Kidney epithelial cell (primary cell): ENCODE results near the gene NHSL2. TPM values are rescaled to one million over a fixed set of nuclear protein-coding genes. Genes with fewer than 3 reads are reported as not detected.

Source experiments
- DNase-seq: peaks from one replicate; pipeline ENCODE4 v3.0.0-alpha.2; 2010; ENCODE audit warnings: low read depth
- H3K27me3 ChIP-seq: 2 replicates; pipeline ENCODE4 v1.6.0; 2011; ENCODE audit warnings: low read length; ENCODE audit not compliant: control insufficient read depth, insufficient read depth
- H3K36me3 ChIP-seq: 2 replicates; pipeline ENCODE4 v1.5.1; 2011; ENCODE audit warnings: low read length; ENCODE audit not compliant: control insufficient read depth, insufficient read depth
- H3K4me3 ChIP-seq: 2 replicates; pipeline ENCODE4 v1.5.1; 2011; ENCODE audit warnings: low read depth, mild to moderate bottlenecking, control low read depth, low read length
- CTCF ChIP-seq: IDR thresholded peaks from 2 replicates; pipeline ENCODE4 v1.5.1; 2011; ENCODE audit warnings: mild to moderate bottlenecking, moderate library complexity, low read length, control low read depth, inconsistent platforms; ENCODE audit not compliant: insufficient read depth, poor library complexity, severe bottlenecking
- total RNA-seq: library from RNA; depleted of rRNA; stranded (reverse); fragments of >200 nt; gene quantifications from 2 replicates; pipeline ENCODE4 v1.2.3, GENCODE V29; 2015

Gene NHSL2
- total RNA-seq, 1 donor from 2014 or later, result 1.4 TPM

- Histone ChIP-seq H3K27me3 (no peaks in the 10 kb centered on the region), H3K4me3 (no peak overlapping the region), H3K36me3 (no peaks in the 10 kb centered on the region)
- TF ChIP-seq CTCF, result no peak
- no peak for DNase-seq
Measured at GRCh38 chrX:71928856-71929255, 18.2 kb downstream of the NHSL2 start.

- H3K36me3 ChIP-seq, result no peaks in the 10 kb centered on the region
- H3K4me3 ChIP-seq, result no peak overlapping the region
- no peak for TF ChIP-seq CTCF
- no peak for DNase-seq
- no peaks in the 10 kb centered on the region for H3K27me3 ChIP-seq
Measured at GRCh38 chrX:71930298-71930697, 19.7 kb downstream of the NHSL2 start.

- no peak for TF ChIP-seq CTCF
- H3K27me3 ChIP-seq, result peaks cover 2% of the 10 kb centered on the region
- no peak overlapping the region for H3K4me3 ChIP-seq
- DNase-seq, result no peak
- H3K36me3 ChIP-seq, result no peaks in the 10 kb centered on the region
Measured at GRCh38 chrX:71935476-71935875, 24.8 kb downstream of the NHSL2 start.

- no peak overlapping the region for H3K4me3 ChIP-seq
- peaks cover 2% of the 10 kb centered on the region for H3K27me3 ChIP-seq
- TF ChIP-seq CTCF, result no peak
- H3K36me3 ChIP-seq, result no peaks in the 10 kb centered on the region
- DNase-seq, result no peak
Measured at GRCh38 chrX:71936632-71937031, 26.0 kb downstream of the NHSL2 start.

- no peak for DNase-seq
- Histone ChIP-seq H3K36me3 (no peaks in the 10 kb centered on the region), H3K4me3 (no peak overlapping the region), H3K27me3 (peaks cover 2% of the 10 kb centered on the region)
- TF ChIP-seq CTCF, result no peak
Measured at GRCh38 chrX:71938371-71938770, 27.7 kb downstream of the NHSL2 start.

- DNase-seq, result no peak
- TF ChIP-seq CTCF, result no peak
- H3K4me3 ChIP-seq, result no peak overlapping the region
- H3K27me3 ChIP-seq, result no peaks in the 10 kb centered on the region
- H3K36me3 ChIP-seq, result no peaks in the 10 kb centered on the region
Measured at GRCh38 chrX:71941145-71941544, 30.5 kb downstream of the NHSL2 start.
